Activated T-helper 2 cell treated with anti-CD3 and anti-CD28 coated beads, Interferon-gamma antibody, Interleukin-2, Interleukin-4, amounts not matched to agents 10 μg/mL and 5 μg/mL and 100 μg/mL, durations not matched to agents 14 hours and 24 hours and 36 hours (primary cell): Measurements from ENCODE around the gene GALE. TPM values are rescaled to one million over a fixed set of nuclear protein-coding genes. Genes with fewer than 3 reads are reported as not detected.

Source experiments
- DNase-seq: peaks from one replicate; pipeline ENCODE4 v3.0.0; 2021; ENCODE audit warnings: low spot score
- H3K27ac Mint-ChIP-seq: one replicate; pipeline ENCODE4 v1.8.0; 2021; ENCODE audit warnings: mixed read lengths
- H3K27me3 Mint-ChIP-seq: one replicate; pipeline ENCODE4 v1.8.0; 2021; ENCODE audit warnings: low read depth, mixed read lengths
- H3K36me3 Mint-ChIP-seq: one replicate; pipeline ENCODE4 v1.8.0; 2021; ENCODE audit warnings: low read depth, mixed read lengths
- H3K4me1 Mint-ChIP-seq: one replicate; pipeline ENCODE4 v1.8.0; 2021; ENCODE audit warnings: low read depth, mixed read lengths
- H3K4me3 Mint-ChIP-seq: one replicate; pipeline ENCODE4 v1.8.0; 2021; ENCODE audit warnings: low read depth, mild to moderate bottlenecking, moderate library complexity, mixed read lengths
- H3K9me3 Mint-ChIP-seq: one replicate; pipeline ENCODE4 v1.8.0; 2021; ENCODE audit warnings: mixed read lengths
- intact Hi-C: fragments of 100-400 bp; cut with micrococcal nuclease; formaldehyde crosslinking; loops from one replicate; pipeline ENCODE4 v1.15.1; 2023
- total RNA-seq: library from RNA; stranded (reverse); gene quantifications from 2 replicates; pipeline ENCODE4 v1.2.3, GENCODE V29; 2022

The GALE gene
- total RNA-seq, 1 donor from 2014 or later = 62.1 TPM

DNA sequence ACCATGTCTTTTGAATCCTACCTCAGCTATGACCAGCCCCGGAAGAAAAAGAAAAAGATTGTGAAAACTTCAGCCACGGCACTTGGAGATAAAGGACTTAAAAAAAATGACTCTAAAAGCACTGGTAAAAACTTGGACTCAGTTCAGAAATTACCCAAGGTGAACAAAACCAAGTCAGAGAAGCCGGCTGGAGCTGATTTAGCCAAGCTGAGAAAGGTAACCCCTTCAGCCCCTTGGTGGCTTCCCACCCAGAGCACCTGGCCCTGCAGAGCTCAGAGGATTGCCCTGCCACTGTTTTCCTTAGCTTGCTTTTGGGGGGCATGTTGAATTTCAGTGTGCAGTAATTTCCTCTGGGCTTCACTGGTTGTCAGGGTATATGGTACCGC lies 48.7 kb downstream of the GALE start:
- DNase-seq = no peak
- intact Hi-C loops = no loop called here
- Mint-ChIP-seq H3K27ac (no peak overlapping the region), H3K4me1 (peaks cover 16% of the 10 kb centered on the region), H3K36me3 (peaks cover 81% of the 10 kb centered on the region), H3K9me3 (no peaks in the 10 kb centered on the region), H3K4me3 (no peak overlapping the region), H3K27me3 (no peaks in the 10 kb centered on the region)

- H3K9me3 Mint-ChIP-seq = no peaks in the 10 kb centered on the region
- DNase-seq = peak; percentile 11
- no peaks in the 10 kb centered on the region for H3K27me3 Mint-ChIP-seq
- H3K36me3 Mint-ChIP-seq = peaks cover 79% of the 10 kb centered on the region
- H3K4me1 Mint-ChIP-seq = peaks cover 17% of the 10 kb centered on the region
- H3K27ac Mint-ChIP-seq = no peak overlapping the region
- intact Hi-C loops = no loop called here
- H3K4me3 Mint-ChIP-seq = no peak overlapping the region
Measured at GRCh38 chr1:23751050-23751814, 49.3 kb downstream of the GALE start.

DNA sequence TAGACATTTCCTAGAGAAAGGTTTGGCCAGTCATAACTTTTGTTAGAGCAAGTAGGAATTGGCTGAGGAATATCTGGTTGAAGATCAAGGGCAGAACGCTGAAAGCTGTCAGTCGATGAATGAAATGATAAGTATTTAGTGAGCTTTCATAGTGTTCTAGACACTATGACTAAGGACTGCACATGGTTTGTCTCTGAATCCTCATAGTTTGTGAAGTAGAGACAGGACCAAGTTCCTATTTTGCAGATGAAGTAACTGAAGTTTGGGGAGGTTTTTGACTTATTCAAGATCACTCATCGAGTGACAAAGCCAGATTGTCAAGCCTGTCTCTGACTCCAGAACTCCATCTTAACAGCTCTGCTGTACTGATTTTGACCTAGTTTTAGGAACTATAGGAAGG lies 52.5 kb downstream of the GALE start:
- Mint-ChIP-seq H3K4me3 (no peak overlapping the region), H3K36me3 (peaks cover 63% of the 10 kb centered on the region), H3K9me3 (no peaks in the 10 kb centered on the region), H3K4me1 (peaks cover 31% of the 10 kb centered on the region), H3K27me3 (no peaks in the 10 kb centered on the region), H3K27ac (no peak overlapping the region)
- no peak for DNase-seq
- intact Hi-C loops = loop anchor here (5.0 kb wide), 1 partner anchor 44 kb away; the partner anchor contains the start of gene LYPLA2

Other genes with a start within 250 kb of the GALE start
- gene ID3, start 241.3 kb downstream of the GALE start, total RNA-seq = 24.7 and 26.9 TPM in 2 replicates
- gene RPL11, start 108.9 kb downstream of the GALE start, total RNA-seq = 1,169 and 1,221 TPM in 2 replicates
- gene ELOA, start 57.3 kb downstream of the GALE start, total RNA-seq = 42.0 and 45.5 TPM in 2 replicates
- gene PITHD1, start 22.3 kb downstream of the GALE start, total RNA-seq = 71.4 and 72.7 TPM in 2 replicates
- gene LYPLA2, start 9.6 kb downstream of the GALE start, total RNA-seq = 86.4 and 88.4 TPM in 2 replicates
- gene HMGCL, start 24.7 kb upstream of the GALE start, total RNA-seq = 22.8 and 25.9 TPM in 2 replicates
- 3.3 and 4.0 TPM in 2 replicates for gene FUCA1, start 67.5 kb upstream of the GALE start, total RNA-seq
- gene CNR2, start 112.6 kb upstream of the GALE start, total RNA-seq = 0.05 and 0.07 TPM in 2 replicates
- gene PNRC2, start 159.1 kb upstream of the GALE start, total RNA-seq = 111 and 137 TPM in 2 replicates
- 213 and 217 TPM in 2 replicates for gene SRSF10, start 179.6 kb upstream of the GALE start, total RNA-seq